Activated CD8-positive, alpha-beta memory T cell treated with anti-CD3 and anti-CD28 coated beads, Interleukin-2, amount 10 ng/mL, durations not matched to agents 7 days and 5 days (primary cell): ENCODE measurements around the gene ABHD17A. TPM values are rescaled to one million over a fixed set of nuclear protein-coding genes. Genes with fewer than 3 reads are reported as not detected.

Experiments
- ATAC-seq: fragments of 150-1000 bp; cut with Tn5 transposase; one replicate; pipeline ENCODE4 v1.10.0; 2021; ENCODE audit warnings: moderate library complexity
- CTCF ChIA-PET: fragments of 350-600 bp; sonication (Branson Sonifier 250); formaldehyde crosslinking; loops from one replicate; lab custom pipeline; 2021; ENCODE audit warnings: antibody characterized with exemption; lab: Charles Lee
- DNase-seq: peaks from one replicate; pipeline ENCODE4 v3.0.0-alpha.2; 2020
- H3K27ac Mint-ChIP-seq: one replicate; pipeline ENCODE4 v1.8.0; 2021; ENCODE audit warnings: mild to moderate bottlenecking, mixed read lengths
- H3K27me3 Mint-ChIP-seq: one replicate; pipeline ENCODE4 v1.8.0; 2021; ENCODE audit warnings: mixed read lengths
- H3K36me3 Mint-ChIP-seq: one replicate; pipeline ENCODE4 v1.8.0; 2021; ENCODE audit warnings: mild to moderate bottlenecking, mixed read lengths
- H3K4me1 Mint-ChIP-seq: one replicate; pipeline ENCODE4 v1.8.0; 2021; ENCODE audit warnings: mixed read lengths
- H3K4me3 Mint-ChIP-seq: one replicate; pipeline ENCODE4 v1.8.0; 2021; ENCODE audit warnings: mild to moderate bottlenecking, moderate library complexity, mixed read lengths
- H3K9me3 Mint-ChIP-seq: one replicate; pipeline ENCODE4 v1.8.0; 2022; ENCODE audit warnings: low read depth, mixed read lengths
- total RNA-seq, 2 experiments: library from RNA; stranded (reverse); gene quantifications; one replicate each; pipeline ENCODE4 v1.2.3, GENCODE V29; 2021

The ABHD17A gene
- total RNA-seq, 2 experiments from 2014 or later: 156 to 189 TPM

GRCh38 chr19:1918975-1919374 lies 33.7 kb upstream of the ABHD17A start:
- no peak overlapping the region for H3K27ac Mint-ChIP-seq
- H3K9me3 Mint-ChIP-seq: no peaks in the 10 kb centered on the region
- DNase-seq (no peak), ATAC-seq (no peak)
- peaks cover 25% of the 10 kb centered on the region for H3K4me1 Mint-ChIP-seq
- CTCF ChIA-PET: no interaction called here
- no peaks in the 10 kb centered on the region for H3K27me3 Mint-ChIP-seq
- H3K36me3 Mint-ChIP-seq: peaks cover 3% of the 10 kb centered on the region
- H3K4me3 Mint-ChIP-seq: no peak overlapping the region

- H3K27ac Mint-ChIP-seq: no peak overlapping the region
- no peak overlapping the region for H3K4me3 Mint-ChIP-seq
- ATAC-seq (no peak), DNase-seq (no peak)
- H3K4me1 Mint-ChIP-seq: peaks cover 21% of the 10 kb centered on the region
- peaks cover 7% of the 10 kb centered on the region for H3K36me3 Mint-ChIP-seq
- CTCF ChIA-PET: no interaction called here
- H3K27me3 Mint-ChIP-seq: no peaks in the 10 kb centered on the region
- no peaks in the 10 kb centered on the region for H3K9me3 Mint-ChIP-seq
Measured at GRCh38 chr19:1917926-1918325, 32.6 kb upstream of the ABHD17A start.

- no peak for ATAC-seq
- H3K9me3 Mint-ChIP-seq: no peaks in the 10 kb centered on the region
- no peak overlapping the region for H3K4me3 Mint-ChIP-seq
- DNase-seq: no peak
- peaks cover 7% of the 10 kb centered on the region for H3K36me3 Mint-ChIP-seq
- H3K27ac Mint-ChIP-seq: no peak overlapping the region
- peaks cover 13% of the 10 kb centered on the region for H3K4me1 Mint-ChIP-seq
- H3K27me3 Mint-ChIP-seq: no peaks in the 10 kb centered on the region
- CTCF ChIA-PET: no interaction called here
Measured at GRCh38 chr19:1917146-1917545, 31.9 kb upstream of the ABHD17A start.

- no peak for ATAC-seq
- H3K27ac Mint-ChIP-seq: no peak overlapping the region
Measured at GRCh38 chr19:1914826-1915341, 29.6 kb upstream of the ABHD17A start.

GRCh38 chr19:1913781-1914577 lies 28.7 kb upstream of the ABHD17A start:
- H3K27ac Mint-ChIP-seq: no peak overlapping the region
- H3K9me3 Mint-ChIP-seq: no peaks in the 10 kb centered on the region
- no peak overlapping the region for H3K4me3 Mint-ChIP-seq
- ATAC-seq (no peak), DNase-seq (no peak)
- CTCF ChIA-PET: interaction anchor here (0.5 to 1.3 kb wide), 2 partner anchors 11 to 264 kb away, joined by 3 read pairs; no protein-coding TSS in a partner anchor
- peaks cover 14% of the 10 kb centered on the region for H3K4me1 Mint-ChIP-seq
- peaks cover 7% of the 10 kb centered on the region for H3K36me3 Mint-ChIP-seq
- no peaks in the 10 kb centered on the region for H3K27me3 Mint-ChIP-seq

More at GRCh38 chr19:1914826-1915341, 29.6 kb upstream of the ABHD17A start:
- Mint-ChIP-seq H3K4me3 (no peak overlapping the region), H3K9me3 (no peaks in the 10 kb centered on the region), H3K36me3 (peaks cover 7% of the 10 kb centered on the region), H3K27me3 (no peaks in the 10 kb centered on the region), H3K4me1 (peaks cover 5% of the 10 kb centered on the region)
- CTCF ChIA-PET: interaction anchor here (0.5 kb wide), 1 partner anchor 263 kb away, joined by 3 read pairs; no protein-coding TSS in a partner anchor
- DNase-seq: no peak

GRCh38 chr19:1912760-1913505 lies 27.6 kb upstream of the ABHD17A start:
- Mint-ChIP-seq H3K4me1 (peaks cover 22% of the 10 kb centered on the region), H3K27me3 (no peaks in the 10 kb centered on the region)
- CTCF ChIA-PET: interaction anchor here (1.3 kb wide), 1 partner anchor 12 kb away, joined by 3 read pairs; no protein-coding TSS in a partner anchor

GRCh38 chr19:1911995-1912394 lies 26.7 kb upstream of the ABHD17A start:
- no peak overlapping the region for H3K4me3 Mint-ChIP-seq
- H3K36me3 Mint-ChIP-seq: peaks cover 5% of the 10 kb centered on the region
- CTCF ChIA-PET: no interaction called here
- DNase-seq (no peak), ATAC-seq (no peak)
- peaks cover 22% of the 10 kb centered on the region for H3K4me1 Mint-ChIP-seq
- no peak overlapping the region for H3K27ac Mint-ChIP-seq
- no peaks in the 10 kb centered on the region for H3K27me3 Mint-ChIP-seq
- H3K9me3 Mint-ChIP-seq: no peaks in the 10 kb centered on the region

More at GRCh38 chr19:1912760-1913505, 27.6 kb upstream of the ABHD17A start:
- no peak overlapping the region for H3K4me3 Mint-ChIP-seq
- H3K36me3 Mint-ChIP-seq: peaks cover 5% of the 10 kb centered on the region
- H3K9me3 Mint-ChIP-seq: no peaks in the 10 kb centered on the region
- H3K27ac Mint-ChIP-seq: no peak overlapping the region
- ATAC-seq (no peak), DNase-seq (no peak)

GRCh38 chr19:1911098-1911497 lies 25.8 kb upstream of the ABHD17A start:
- CTCF ChIA-PET: interaction anchor here (1.3 kb wide), 1 partner anchor 46 kb away, joined by 3 read pairs; no protein-coding TSS in a partner anchor
- Mint-ChIP-seq H3K27ac (no peak overlapping the region), H3K36me3 (peaks cover 5% of the 10 kb centered on the region), H3K27me3 (no peaks in the 10 kb centered on the region), H3K4me1 (peaks cover 22% of the 10 kb centered on the region), H3K4me3 (no peak overlapping the region), H3K9me3 (no peaks in the 10 kb centered on the region)
- DNase-seq (no peak), ATAC-seq (no peak)

- H3K36me3 Mint-ChIP-seq: peaks cover 5% of the 10 kb centered on the region
- ATAC-seq (no peak), DNase-seq (no peak)
- H3K4me3 Mint-ChIP-seq: no peak overlapping the region
- peaks cover 28% of the 10 kb centered on the region for H3K4me1 Mint-ChIP-seq
- CTCF ChIA-PET: interaction anchor here (1.3 kb wide), 1 partner anchor 45 kb away, joined by 3 read pairs; no protein-coding TSS in a partner anchor
- H3K27me3 Mint-ChIP-seq: no peaks in the 10 kb centered on the region
- no peaks in the 10 kb centered on the region for H3K9me3 Mint-ChIP-seq
- no peak overlapping the region for H3K27ac Mint-ChIP-seq
Measured at GRCh38 chr19:1910177-1910576, 24.9 kb upstream of the ABHD17A start.

- peaks cover 5% of the 10 kb centered on the region for H3K36me3 Mint-ChIP-seq
- no peaks in the 10 kb centered on the region for H3K9me3 Mint-ChIP-seq
- H3K27ac Mint-ChIP-seq: no peak overlapping the region
- H3K4me3 Mint-ChIP-seq: no peak overlapping the region
- no peaks in the 10 kb centered on the region for H3K27me3 Mint-ChIP-seq
- CTCF ChIA-PET: interaction anchor here (1.0 kb wide), 1 partner anchor 20 kb away, joined by 3 read pairs; no protein-coding TSS in a partner anchor
- ATAC-seq (no peak), DNase-seq (no peak)
- peaks cover 31% of the 10 kb centered on the region for H3K4me1 Mint-ChIP-seq
Measured at GRCh38 chr19:1909761-1910080, 24.4 kb upstream of the ABHD17A start.

- H3K36me3 Mint-ChIP-seq: peaks cover 5% of the 10 kb centered on the region
- ATAC-seq (no peak), DNase-seq (no peak)
- H3K4me1 Mint-ChIP-seq: peaks cover 43% of the 10 kb centered on the region
- H3K4me3 Mint-ChIP-seq: no peak overlapping the region
- CTCF ChIA-PET: interaction anchor here (0.9 kb wide), 1 partner anchor 44 kb away, joined by 3 read pairs; no protein-coding TSS in a partner anchor
- H3K27ac Mint-ChIP-seq: no peak overlapping the region
- H3K9me3 Mint-ChIP-seq: no peaks in the 10 kb centered on the region
- H3K27me3 Mint-ChIP-seq: no peaks in the 10 kb centered on the region
Measured at GRCh38 chr19:1908364-1908678, 23.0 kb upstream of the ABHD17A start.

GRCh38 chr19:1907563-1908363 lies 22.5 kb upstream of the ABHD17A start:
- Mint-ChIP-seq H3K4me3 (no peak overlapping the region), H3K36me3 (peaks cover 2% of the 10 kb centered on the region), H3K4me1 (peaks cover 48% of the 10 kb centered on the region), H3K27ac (no peak overlapping the region), H3K27me3 (no peaks in the 10 kb centered on the region), H3K9me3 (no peaks in the 10 kb centered on the region)
- CTCF ChIA-PET: interaction anchor here (0.5 kb wide), 1 partner anchor 266 kb away, joined by 4 read pairs; no protein-coding TSS in a partner anchor
- ATAC-seq (no peak), DNase-seq (no peak)
